ENCODE results near the gene BDH1.
"Not testable (repeated sequence)": the region's sequence is repeated elsewhere in the genome, so short reads cannot be mapped to it uniquely, and the experiment has no call there.

BDH1 gene

DNA sequence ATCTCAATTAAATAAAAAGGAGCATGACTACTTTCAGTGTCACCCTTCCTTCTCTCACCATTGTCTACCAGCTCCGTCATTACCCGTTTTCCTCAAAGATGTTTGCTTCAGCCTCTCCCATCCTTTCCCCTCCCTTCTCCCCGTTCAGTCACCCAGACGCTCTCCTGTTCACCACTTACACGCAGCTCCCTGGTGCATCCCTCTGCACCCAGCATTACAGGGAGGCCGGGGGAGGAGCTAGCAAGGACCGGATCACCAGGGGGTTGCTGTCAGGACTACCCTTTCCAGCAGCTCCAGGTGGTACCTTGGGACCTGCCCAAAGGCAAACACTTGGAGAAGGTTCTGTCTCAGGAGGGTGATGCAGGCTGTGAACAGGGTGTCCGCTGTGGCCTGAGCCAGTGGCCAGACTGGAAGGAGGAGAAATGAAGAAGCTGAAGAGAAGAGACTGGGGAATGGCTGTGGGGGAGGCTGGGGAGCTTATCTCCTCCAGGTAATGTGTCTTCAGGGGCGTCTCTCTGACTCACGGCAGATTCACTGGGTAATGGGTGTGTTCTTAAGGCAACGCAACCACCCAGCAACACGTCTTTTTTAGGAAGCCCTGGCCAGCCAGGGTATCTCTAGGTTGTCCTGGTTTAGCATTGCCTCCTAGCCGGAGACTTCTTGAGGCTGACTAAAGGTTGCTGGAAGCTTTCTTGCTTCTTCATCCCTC lies 21.8 kb upstream of the BDH1 start:
- DNase-seq: no peak

DNA sequence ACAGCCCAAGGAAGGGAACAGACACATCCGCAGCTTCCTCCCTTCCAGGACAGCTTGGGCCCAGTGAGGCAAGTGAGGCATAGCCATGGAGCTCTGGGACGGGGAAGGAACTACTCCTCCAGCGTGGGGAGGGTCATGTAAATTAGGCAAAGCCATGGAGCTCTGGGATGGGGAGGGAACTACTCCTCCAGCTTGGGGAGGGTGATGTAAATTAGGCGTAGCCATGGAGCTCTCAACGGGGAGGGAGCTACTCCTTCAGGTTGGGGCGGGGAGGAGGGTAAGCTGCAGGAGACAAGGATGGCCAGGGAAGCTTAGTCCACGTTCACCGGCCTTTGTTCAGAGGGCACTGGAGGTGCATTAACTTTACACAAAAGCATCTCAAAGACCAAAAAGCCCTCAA lies 21.1 kb upstream of the BDH1 start:
- DNase-seq: no peak

- DNase-seq: no peak
Measured at GRCh38 chr3:197575362-197575761, 19.6 kb upstream of the BDH1 start.

DNA sequence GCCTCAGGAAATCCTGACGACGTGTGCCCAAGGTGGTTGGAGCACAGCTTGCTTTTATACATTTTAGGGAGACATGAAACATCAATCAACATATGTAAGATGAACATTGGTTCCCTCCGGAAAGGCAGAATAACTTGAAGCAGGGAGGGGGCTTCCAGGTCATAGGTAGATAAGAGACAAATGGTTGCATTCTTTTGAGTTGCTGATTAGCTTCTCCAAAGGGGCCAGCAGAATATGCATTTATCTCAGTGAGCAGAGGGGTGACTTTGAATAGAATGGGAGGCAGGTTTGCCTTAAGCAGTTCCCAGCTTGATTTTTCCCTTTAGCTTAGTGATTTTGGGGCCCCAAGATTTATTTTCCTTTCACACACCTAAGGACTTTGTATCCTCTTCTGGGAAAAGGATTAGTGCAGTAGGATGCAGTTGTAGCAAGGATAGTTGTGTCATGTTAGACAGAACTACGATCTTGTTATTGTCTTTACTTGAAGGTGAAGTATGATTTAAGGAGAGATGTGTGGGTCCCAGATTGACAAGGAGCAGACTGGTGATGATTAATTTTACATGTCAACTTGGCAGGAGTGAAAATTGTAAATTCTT lies 18.7 kb upstream of the BDH1 start:
- not testable (repeated sequence) for DNase-seq

DNA sequence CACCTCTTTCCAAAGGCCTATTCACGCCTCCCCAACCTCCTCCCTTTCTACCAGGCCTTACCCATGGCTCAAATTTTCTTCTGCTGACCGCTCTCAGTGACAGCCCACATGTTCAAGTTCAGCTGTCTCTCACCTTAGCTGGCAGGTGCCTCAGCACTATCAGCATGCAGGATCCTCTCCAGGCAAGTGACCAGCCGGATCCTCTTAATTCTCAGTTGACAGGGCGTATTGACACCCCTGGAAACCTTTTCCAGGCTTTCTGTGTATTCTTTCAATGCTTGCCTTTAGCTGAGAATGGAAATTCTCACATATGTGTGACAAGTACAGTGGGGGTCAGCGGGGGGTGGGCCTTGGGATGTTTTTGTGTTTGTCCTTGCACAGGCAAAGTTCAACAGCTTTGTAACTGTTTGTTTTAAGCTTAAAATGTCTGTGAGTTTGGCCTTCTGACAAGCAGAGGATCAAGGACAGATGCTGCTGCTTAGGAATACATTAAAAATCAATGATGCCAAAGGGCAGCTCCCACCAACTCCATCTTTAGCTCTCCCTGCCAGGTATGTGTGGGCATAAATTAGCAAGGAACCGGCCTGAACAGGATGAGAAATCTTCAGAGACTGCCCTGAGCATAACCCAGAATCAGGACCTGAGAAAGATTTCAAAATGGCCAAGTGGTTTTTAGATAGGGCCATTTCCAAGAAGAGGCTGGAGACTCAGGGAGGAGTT lies 17.4 kb upstream of the BDH1 start:
- DNase-seq: no peak

DNA sequence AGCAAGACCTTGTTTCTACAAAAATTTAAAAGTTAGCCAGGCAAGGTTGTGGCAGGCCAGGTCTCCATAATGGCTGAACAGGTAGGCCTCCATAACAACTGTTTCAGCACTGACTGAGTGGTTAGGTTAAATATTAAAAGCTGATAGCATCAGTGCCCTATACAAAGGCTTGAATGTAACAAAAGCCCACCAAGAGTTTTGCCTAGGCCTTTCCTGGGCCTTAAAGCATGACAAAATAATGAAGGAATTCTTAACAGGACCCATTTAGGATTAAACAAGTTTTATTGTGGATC lies 16.1 kb upstream of the BDH1 start:
- not testable (repeated sequence) for DNase-seq

DNA sequence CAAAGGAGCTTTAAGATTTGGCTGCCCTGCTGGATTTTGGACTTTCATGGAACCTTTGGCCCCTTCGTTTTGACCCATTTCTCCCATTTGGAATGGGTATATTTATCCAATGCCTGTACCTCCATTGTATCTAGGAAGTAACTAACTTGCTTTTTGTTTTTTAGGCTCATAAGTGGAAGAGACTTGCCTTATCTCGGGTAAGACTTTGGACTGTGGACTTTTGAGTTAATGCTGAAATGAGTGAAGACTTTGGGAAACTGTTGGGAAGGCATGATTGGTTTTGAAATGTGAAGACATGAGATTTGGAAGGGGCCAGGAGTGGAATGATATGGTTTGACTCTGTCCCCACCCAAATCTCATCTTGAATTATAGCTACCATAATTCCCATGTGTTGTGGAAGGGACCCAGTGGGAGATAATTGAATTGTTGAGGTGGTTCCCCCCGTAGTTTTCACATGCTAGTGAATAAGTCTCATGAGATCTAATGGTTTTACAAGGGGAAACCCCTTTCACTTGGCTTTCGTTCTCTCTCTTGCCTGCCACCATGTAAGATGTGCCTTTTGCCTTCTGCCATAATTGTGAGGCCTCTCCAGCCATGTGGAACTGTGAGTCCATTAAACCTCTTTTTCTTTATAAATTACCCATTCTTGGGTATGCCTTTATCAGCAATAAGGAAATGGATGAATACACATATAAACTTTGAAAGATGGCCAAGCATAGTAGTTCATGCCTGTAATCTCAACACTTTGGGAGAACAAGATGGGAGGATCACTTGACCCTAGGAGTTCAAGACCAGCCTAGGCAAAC lies 15.5 kb upstream of the BDH1 start:
- DNase-seq: not testable (repeated sequence)

DNA sequence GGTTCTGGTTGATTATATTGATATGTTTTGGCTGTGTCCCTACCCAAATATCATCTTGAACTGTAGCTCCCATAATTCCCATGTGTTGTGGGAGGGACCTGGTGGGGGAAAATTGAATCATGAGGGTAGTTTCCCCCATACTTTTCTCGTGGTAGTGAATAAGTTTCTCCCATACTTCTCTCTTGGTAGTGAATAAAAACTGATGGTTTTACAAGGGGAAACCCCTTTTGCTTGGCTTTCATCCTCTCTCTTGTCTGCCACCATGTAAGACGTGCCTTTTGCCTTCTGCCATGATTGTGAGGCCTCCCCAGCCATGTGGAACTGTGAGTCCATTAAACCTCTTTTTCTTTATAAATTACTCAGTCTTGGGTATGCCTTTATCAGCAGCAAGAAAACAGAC lies 13.7 kb upstream of the BDH1 start:
- DNase-seq: not testable (repeated sequence)

DNA sequence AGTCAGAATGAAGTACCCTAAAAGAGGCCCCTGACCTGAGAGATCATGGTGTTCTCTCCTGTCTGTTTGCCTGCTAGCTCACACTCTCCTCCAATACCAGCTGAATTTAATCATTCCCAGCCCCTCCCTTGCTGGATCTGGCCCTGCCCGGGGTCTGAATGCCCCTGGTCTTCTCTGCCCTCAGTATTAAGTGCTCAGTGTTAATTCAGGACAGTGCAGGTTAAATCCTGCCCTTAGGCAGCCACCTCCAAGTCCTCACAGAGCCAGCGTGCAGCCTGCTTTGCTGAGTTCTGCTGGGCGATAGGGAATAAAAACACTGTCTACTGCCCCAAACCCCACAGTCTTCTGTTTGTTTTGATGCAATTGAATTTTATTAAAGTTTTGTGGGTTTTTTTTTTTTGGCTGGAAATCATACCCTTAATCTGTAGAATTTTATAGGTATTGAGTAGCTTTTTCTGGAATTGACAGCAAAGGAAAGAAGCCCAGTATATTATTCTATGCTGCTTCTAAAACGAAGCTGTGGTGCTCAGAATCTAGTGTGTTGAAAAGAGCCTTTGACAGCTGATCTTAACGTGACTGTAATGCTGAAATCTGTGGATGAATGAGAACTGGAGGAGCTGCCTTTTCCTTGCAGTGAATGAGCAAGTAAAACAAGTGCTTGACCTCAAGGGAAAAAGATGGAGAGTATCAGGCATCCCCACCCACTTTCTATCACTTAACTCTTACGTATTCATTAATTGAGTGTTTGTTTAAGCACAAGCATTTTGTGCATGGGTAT lies 12.3 kb upstream of the BDH1 start:
- no peak for DNase-seq

- not testable (repeated sequence) for DNase-seq
Measured at GRCh38 chr3:197566155-197566554, 10.4 kb upstream of the BDH1 start.

DNA sequence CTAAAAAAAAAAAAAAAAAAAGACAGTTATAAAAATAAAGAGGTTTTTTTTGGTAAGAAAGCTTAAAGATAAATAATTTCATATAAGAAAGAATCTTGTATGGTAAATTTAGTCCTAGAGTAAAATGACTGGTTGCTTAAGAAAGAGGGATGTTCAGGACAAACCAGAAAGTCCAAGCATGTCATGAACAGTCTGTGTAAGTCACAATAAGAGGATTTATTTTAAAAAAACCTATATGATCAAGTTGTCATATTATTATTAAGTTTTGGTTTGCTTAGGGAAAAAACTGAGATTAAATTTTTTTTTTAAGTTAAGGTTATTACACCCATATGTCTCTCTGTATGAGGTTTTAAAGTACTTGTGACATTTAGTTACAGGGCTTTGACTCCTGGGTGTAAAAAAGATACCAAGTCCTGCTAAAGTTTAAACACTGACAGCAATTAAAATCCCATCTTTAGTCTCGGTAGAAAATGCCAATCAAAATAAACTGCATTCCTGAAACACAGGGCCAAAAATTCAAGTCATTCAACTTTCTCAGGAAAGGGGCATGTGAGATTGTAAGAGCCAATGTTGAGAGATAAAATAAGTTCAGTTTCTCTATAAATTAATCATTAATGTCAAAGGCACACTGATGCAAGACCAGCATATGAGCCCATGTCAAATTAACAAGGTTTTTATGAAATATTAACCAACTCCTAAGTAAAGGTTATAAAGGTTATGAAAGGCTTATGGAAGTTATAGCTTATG lies 8.5 kb upstream of the BDH1 start:
- no peak for DNase-seq

- no peak for DNase-seq
Measured at GRCh38 chr3:197562398-197563251, 6.9 kb upstream of the BDH1 start.

GRCh38 chr3:197561926-197562325 lies 6.2 kb upstream of the BDH1 start:
- no peak for DNase-seq

DNA sequence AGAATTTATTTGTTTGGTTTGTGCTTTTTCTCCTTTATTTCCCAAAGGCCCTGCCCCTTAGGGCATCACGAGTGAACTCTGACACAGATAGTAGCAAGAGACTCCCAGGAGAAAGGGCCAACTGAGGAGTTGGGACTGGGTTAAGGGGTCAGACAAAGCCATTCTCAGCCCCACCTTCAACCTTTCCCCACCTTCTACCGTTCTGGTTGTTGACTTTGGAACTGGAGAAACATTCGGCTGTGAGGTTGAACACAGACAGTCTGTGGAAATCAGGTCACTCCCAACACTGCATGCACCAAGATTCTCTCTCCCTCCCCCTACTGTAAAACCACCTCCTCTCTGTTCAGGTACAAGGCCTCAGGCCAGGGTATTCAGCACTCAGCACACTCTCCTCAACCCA lies 3.9 kb upstream of the BDH1 start:
- no peak for DNase-seq

DNA sequence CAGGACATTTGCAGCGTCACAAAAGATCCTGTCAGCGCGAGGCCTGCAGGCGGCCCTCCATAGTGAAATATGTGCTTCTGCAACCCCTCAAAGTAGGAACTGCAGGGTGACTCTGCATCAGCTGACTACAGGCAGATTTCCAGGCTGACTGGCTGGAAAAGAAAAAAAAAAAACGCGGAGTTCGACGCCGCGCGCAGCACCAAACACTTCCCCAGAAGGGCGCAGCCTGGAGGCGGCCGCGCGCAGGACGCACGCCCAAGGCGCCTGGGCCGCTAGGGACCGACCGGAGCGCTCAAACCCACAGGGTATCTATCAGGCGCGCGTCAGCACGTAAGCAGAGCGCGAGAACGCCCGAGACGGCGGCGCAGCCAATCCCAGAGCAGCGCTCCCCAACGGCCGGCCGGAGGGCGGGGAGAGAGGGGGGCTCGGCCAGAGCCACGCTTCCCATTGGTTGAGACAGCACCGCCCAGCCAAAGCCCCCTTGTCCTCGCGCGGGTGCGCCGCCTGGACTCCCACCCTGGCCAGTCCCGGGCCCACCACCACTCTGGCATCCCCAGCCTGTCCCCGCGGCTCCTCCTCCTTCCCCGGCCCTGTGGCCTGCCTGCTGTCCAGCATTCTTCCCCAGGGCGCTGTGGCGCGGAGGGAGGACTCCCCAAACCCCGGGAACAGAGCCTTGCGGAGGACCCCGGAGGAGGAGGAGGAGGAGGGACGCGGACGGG lies 1.0 kb downstream of the BDH1 start:
- DNase-seq: peak; percentile 73 to 91

DNA sequence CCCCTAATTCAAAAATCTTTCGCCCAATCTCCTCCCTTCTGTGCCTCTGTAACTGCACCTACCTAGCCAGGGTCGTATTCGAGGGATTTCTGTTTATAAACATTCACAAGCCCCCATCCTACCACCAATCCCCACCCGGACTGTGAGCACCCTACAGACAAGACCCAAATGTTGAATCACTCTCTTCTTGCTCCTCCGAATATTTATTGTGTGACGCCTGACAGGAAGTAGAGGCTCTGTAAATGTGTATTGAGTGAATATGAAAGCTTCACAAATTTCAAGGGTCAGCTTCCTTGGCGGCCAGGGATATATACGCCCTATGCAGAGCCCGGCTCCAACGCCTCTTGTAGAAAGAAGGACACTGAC lies 1.6 kb downstream of the BDH1 start:
- no peak for DNase-seq

DNA sequence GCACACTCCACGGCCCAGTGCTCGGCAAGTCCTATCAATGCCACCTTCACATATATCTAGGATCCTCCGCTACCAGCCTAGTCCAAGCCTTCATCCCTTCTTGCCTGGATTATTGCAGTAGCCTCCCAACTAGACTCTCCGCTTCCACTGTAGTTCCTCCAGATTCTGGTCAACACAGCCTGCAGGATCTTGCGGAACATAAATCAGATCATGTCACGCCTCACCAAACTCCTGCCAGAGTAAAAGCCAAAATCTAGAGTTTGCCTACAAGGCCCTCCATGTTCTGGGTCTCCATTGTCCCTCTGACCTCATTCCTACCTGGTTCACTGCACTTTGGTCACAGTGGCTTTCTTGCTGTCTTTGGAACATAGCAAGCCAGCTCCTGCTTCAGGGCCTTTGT lies 3.6 kb downstream of the BDH1 start:
- DNase-seq: no peak

DNA sequence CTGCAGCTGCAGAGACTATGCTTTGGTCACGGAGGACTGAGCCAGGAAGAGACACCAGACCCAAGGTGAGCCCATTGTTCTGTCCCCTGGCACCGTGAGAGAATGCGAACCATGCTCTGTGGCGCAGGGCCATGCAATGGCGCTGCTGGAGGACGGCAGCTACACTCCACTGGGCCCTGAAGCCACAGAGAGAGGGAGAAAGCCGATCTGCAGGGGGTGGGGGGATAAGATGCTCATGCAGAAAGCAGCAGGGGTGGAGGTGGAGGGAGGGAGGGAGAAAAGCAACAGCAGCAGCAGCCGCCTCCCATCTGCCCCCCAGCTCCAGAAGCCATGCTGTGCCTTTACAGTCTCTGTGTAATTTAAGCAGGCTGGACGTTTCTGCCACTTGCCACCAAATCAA lies 5.3 kb downstream of the BDH1 start:
- no peak for DNase-seq

DNA sequence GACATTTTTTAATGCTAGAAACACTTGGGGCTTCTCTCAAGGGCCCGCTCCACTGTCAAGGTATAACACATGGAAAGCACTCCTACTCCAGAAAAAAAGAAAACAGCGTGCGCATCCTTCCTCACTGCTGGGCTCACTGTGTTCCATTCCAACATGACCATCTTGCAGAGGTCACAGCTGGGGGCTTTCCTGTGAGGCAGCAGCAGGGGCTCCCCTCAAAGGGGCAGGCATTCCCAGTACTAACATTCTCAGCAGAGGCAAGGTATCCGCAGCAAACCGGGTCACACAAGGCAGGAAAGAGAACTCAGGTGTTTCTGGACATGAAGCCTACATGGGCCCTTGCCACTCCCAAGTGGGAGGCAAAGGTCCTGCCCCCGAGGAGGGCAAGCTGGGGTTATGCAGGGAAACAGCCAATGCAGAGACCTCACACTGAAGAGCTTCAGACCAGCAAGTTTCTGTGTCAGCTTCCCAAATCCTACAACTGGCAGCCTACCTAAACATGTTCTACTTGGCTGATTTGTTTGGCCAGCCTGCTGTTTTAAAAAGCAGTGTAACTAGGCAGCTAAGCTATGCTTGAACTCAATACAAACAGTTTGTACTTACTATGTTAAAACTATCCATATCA lies 6.4 kb downstream of the BDH1 start:
- no peak for DNase-seq

Measured in SHP77 (cell line).